ENCODE measurements around the gene TNFRSF21.

GRCh38 chr6:47181681-47182080 is 128.0 kb downstream of the TNFRSF21 start:
- TF ChIP-seq CTCF (IDR thresholded peaks at IDR 0.05) (no peak), POLR2A (IDR thresholded peaks at IDR 0.05) (no peak)

All from prostate gland (tissue), 2 donors.